HG02623 (cell line): ENCODE data around the gene PPM1F.
"Not testable (repeated sequence)": the region's sequence is repeated elsewhere in the genome, so short reads cannot be mapped to it uniquely, and the experiment has no call there.

ENCODE experiments used
- ATAC-seq: cut with Tn5 transposase; IDR thresholded peaks from one replicate; pipeline ENCODE4 v1.9.1; 2021; ENCODE audit warnings: moderate library complexity; ENCODE audit not compliant: unreplicated experiment

The PPM1F gene

GRCh38 chr22:21921729-21922128, 30.9 kb downstream of the PPM1F start:
- no peak for ATAC-seq

- no peak for ATAC-seq
Measured at GRCh38 chr22:21921184-21921721, 31.4 kb downstream of the PPM1F start.

GRCh38 chr22:21920341-21921183, 32.1 kb downstream of the PPM1F start:
- no peak for ATAC-seq

- no peak for ATAC-seq
Measured at GRCh38 chr22:21919526-21920307, 32.9 kb downstream of the PPM1F start.

GRCh38 chr22:21918466-21919185, 34.0 kb downstream of the PPM1F start:
- no peak for ATAC-seq

GRCh38 chr22:21917959-21918261, 34.7 kb downstream of the PPM1F start:
- ATAC-seq, result no peak

- no peak for ATAC-seq
Measured at GRCh38 chr22:21917181-21917958, 35.3 kb downstream of the PPM1F start.

GRCh38 chr22:21916309-21916918, 36.2 kb downstream of the PPM1F start:
- no peak for ATAC-seq

GRCh38 chr22:21915624-21916308, 36.9 kb downstream of the PPM1F start:
- no peak for ATAC-seq

- not testable (repeated sequence) for ATAC-seq
Measured at GRCh38 chr22:21914033-21914642, 38.5 kb downstream of the PPM1F start.

GRCh38 chr22:21910367-21910766, 42.3 kb downstream of the PPM1F start:
- ATAC-seq, result not testable (repeated sequence)

- no peak for ATAC-seq
Measured at GRCh38 chr22:21909871-21910270, 42.8 kb downstream of the PPM1F start.

GRCh38 chr22:21907638-21908522, 44.8 kb downstream of the PPM1F start:
- no peak for ATAC-seq

- ATAC-seq, result not testable (repeated sequence)
Measured at GRCh38 chr22:21905234-21905633, 47.4 kb downstream of the PPM1F start.

GRCh38 chr22:21904250-21904789, 48.3 kb downstream of the PPM1F start:
- ATAC-seq, result no peak

- no peak for ATAC-seq
Measured at GRCh38 chr22:21903283-21903682, 49.4 kb downstream of the PPM1F start.

- ATAC-seq, result no peak
Measured at GRCh38 chr22:21902296-21903087, 50.2 kb downstream of the PPM1F start.
